Colonic mucosa (tissue), 4 donors: ENCODE results near the gene GFY. TPM values are rescaled to one million over a fixed set of nuclear protein-coding genes. Genes with fewer than 3 reads are reported as not detected.
"Not testable (repeated sequence)": the region's sequence is repeated elsewhere in the genome, so short reads cannot be mapped to it uniquely, and the experiment has no call there.

Experiments used
- DNase-seq: peaks from one replicate; pipeline ENCODE4 v3.0.0-alpha.2; 2020
- H3K27ac ChIP-seq: fragments of 200-600 bp; one replicate; pipeline ENCODE4 v1.8.0; 2021
- H3K27me3 ChIP-seq: fragments of 200-600 bp; one replicate; pipeline ENCODE4 v1.8.0; 2021
- H3K36me3 ChIP-seq: fragments of 200-600 bp; one replicate; pipeline ENCODE4 v1.8.0; 2021
- H3K4me1 ChIP-seq: fragments of 200-600 bp; one replicate; pipeline ENCODE4 v1.8.0; 2021; ENCODE audit warnings: mild to moderate bottlenecking
- H3K4me3 ChIP-seq: fragments of 200-600 bp; one replicate; pipeline ENCODE4 v1.8.0; 2021
- H3K9ac ChIP-seq, 2 donors: one replicate each; pipeline ENCODE4 v1.7.0; 2013; ENCODE audit warnings: control low read depth in 2 of 2, low read depth in 2 of 2, low read length in 2 of 2
- H3K9me3 ChIP-seq: fragments of 200-600 bp; one replicate; pipeline ENCODE4 v1.8.0; 2021
- intact Hi-C: fragments of 100-400 bp; cut with DNase I; formaldehyde crosslinking; loops from one replicate; pipeline ENCODE4 v1.14.1; 2022
- total RNA-seq, 2 donors: library from RNA; stranded (reverse); fragmentation: NEBNext Ultra II Directional in 1 of 2; extraction: Animal tissue kit (Norgen Biotek cat#: 25700) in 1 of 2; gene quantifications; one replicate each; pipeline ENCODE4 v1.2.1, GENCODE V29; 2021
- TF ChIP-seq, protein P1 (sequence below): fragments of 200-600 bp; IDR thresholded peaks from one replicate; pipeline ENCODE4 v1.8.0; 2022; ENCODE audit warnings: antibody characterized with exemption, mild to moderate bottlenecking
- donor health status: healthy.
- donor health status: DM: no; HTN: no; CAD: no.
- donor health status: DM: no; HTN: no; CAD: no.

The GFY gene
- total RNA-seq, 2 donors from 2014 or later: not detected

DNA sequence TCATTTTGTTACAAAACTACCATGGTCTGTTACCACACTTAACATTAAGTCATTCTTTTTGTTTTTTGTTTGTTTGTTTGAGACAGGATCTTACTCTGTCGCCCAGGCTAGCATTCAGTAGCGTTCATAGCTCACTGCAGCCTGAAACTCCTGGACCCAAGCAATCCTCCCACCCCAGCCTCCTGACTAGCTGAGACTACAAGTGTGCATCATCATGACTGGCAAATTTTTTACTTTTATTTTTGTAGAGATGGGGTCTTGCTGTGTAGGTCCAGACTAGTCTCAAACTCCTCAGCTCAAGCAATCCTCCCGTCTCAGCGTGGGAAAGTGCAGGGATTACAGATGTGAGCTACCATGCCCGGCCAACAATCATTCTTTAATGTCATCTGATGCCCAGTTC, 31.1 kb downstream of the GFY start:
- Histone ChIP-seq H3K9me3 (no peaks in the 10 kb centered on the region), H3K27me3 (no peaks in the 10 kb centered on the region), H3K4me1 (peaks cover 5% of the 10 kb centered on the region), H3K4me3 (no peak overlapping the region), H3K36me3 (no peaks in the 10 kb centered on the region), H3K9ac (no peak overlapping the region), H3K27ac (peak overlapping the region; percentile 18)
- intact Hi-C loops: no loop called here
- TF ChIP-seq, protein P1, sequence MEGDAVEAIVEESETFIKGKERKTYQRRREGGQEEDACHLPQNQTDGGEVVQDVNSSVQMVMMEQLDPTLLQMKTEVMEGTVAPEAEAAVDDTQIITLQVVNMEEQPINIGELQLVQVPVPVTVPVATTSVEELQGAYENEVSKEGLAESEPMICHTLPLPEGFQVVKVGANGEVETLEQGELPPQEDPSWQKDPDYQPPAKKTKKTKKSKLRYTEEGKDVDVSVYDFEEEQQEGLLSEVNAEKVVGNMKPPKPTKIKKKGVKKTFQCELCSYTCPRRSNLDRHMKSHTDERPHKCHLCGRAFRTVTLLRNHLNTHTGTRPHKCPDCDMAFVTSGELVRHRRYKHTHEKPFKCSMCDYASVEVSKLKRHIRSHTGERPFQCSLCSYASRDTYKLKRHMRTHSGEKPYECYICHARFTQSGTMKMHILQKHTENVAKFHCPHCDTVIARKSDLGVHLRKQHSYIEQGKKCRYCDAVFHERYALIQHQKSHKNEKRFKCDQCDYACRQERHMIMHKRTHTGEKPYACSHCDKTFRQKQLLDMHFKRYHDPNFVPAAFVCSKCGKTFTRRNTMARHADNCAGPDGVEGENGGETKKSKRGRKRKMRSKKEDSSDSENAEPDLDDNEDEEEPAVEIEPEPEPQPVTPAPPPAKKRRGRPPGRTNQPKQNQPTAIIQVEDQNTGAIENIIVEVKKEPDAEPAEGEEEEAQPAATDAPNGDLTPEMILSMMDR: no peak
- DNase-seq: no peak

DNA sequence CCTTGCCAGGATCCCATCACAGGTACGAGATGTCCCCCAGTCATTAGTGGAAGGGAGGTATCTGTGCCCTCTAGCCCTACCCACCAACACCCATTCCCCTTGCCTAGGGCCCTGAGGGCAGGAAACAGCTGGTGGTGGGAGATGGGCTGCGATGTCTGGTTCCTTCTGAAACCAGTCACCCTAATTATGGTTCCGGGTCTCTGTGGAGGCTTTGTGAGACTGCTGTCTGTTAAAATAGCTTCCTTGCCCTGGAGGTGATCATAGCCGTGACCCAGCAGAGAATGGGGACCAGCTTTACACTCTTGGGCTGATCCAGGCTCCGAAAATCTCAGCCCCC, 33.3 kb downstream of the GFY start:
- Histone ChIP-seq H3K27ac (peak overlapping the region; percentile 44), H3K9me3 (no peaks in the 10 kb centered on the region), H3K4me3 (no peak overlapping the region), H3K27me3 (no peaks in the 10 kb centered on the region), H3K4me1 (peaks cover 5% of the 10 kb centered on the region), H3K36me3 (no peaks in the 10 kb centered on the region), H3K9ac (peak overlapping the region; percentile 14 to 58)
- TF ChIP-seq, protein P1: no peak
- DNase-seq: no peak
- intact Hi-C loops: no loop called here

DNA sequence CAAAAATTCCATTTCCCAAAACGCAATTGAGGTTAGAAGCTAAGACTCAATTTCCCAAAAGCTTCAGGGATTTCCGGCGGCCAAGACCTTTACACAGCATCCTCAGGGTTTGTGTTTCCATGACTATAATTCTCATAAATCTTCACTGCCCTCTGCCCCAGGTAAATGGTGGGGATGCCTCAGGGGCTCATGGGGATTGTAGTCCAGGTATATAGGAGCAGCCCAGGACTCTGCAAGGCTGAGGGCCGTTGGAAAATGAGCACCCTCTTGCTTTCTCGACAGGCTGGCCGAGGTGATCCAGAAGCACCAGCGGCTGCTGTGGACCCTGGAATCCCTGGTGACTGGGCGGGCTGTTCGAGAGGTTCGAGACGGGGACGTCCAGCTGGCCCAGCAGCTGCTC, 34.2 kb downstream of the GFY start:
- Histone ChIP-seq H3K27me3 (no peaks in the 10 kb centered on the region), H3K4me1 (peaks cover under 1% of the 10 kb centered on the region), H3K9ac (no peak overlapping the region), H3K36me3 (no peaks in the 10 kb centered on the region), H3K27ac (no peak overlapping the region), H3K9me3 (no peaks in the 10 kb centered on the region), H3K4me3 (no peak overlapping the region)
- intact Hi-C loops: no loop called here
- DNase-seq: no peak
- TF ChIP-seq, protein P1: no peak

DNA sequence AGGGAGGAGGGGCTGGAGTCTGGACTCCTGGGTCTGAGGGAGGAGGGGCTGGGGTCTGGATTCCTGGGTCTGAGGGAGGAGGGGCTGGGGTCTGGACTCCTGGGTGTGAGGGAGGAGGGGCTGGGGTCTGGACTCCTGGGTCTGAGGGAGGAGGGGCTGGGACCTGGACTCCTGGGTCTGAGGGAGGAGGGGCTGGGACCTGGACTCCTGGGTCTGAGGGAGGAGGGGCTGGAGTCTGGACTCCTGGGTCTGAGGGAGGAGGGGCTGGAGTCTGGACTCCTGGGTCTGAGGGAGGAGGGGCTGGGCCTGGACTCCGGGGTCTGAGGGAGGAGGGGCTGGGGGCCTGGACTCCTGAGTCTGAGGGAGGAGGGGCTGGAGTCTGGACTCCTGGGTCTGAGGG, 35.9 kb downstream of the GFY start:
- H3K27me3 ChIP-seq, H3K9ac ChIP-seq, H3K4me3 ChIP-seq, H3K9me3 ChIP-seq, intact Hi-C loops, DNase-seq, H3K36me3 ChIP-seq, H3K4me1 ChIP-seq, H3K27ac ChIP-seq: not testable (repeated sequence)

DNA sequence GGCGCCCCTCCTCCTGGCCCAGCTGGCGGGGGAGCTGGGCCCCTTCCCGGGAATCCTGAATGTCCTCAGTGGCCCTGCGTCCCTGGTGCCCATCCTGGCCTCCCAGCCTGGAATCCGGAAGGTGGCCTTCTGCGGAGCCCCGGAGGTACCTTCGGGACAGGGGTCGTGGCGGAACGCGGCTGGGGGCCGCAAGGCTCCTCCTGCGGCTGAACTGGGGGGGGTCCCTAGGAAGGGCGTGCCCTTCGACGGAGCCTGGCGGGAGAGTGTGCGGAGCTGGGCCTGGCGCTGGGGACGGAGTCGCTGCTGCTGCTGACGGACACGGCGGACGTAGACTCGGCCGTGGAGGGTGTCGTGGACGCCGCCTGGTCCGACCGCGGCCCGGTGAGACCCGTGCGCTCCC, 36.5 kb downstream of the GFY start:
- H3K4me3 ChIP-seq: no peak overlapping the region
- no peak overlapping the region for H3K9ac ChIP-seq
- DNase-seq: no peak
- intact Hi-C loops: no loop called here
- no peaks in the 10 kb centered on the region for H3K27me3 ChIP-seq
- no peaks in the 10 kb centered on the region for H3K36me3 ChIP-seq
- TF ChIP-seq, protein P1: no peak
- H3K9me3 ChIP-seq: no peaks in the 10 kb centered on the region
- H3K27ac ChIP-seq: no peak overlapping the region
- H3K4me1 ChIP-seq: no peaks in the 10 kb centered on the region

DNA sequence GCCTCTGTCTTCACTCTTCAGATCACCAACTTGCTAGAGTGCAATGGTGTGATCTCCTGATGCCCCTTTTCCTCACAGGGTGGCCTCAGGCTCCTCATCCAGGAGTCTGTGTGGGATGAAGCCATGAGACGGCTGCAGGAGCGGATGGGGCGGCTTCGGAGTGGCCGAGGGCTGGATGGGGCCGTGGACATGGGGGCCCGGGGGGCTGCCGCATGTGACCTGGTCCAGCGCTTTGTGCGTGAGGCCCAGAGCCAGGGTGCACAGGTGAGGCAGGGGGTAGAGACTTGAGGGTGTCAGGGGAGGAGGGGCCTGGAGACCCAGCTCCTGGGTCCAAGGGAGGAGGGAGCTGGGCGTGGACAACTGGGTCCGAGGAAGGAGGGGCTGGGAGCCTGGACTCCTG, 37.3 kb downstream of the GFY start:
- Histone ChIP-seq H3K36me3 (no peaks in the 10 kb centered on the region), H3K27me3 (no peaks in the 10 kb centered on the region), H3K4me1 (no peaks in the 10 kb centered on the region), H3K27ac (no peak overlapping the region), H3K4me3 (no peak overlapping the region), H3K9me3 (no peaks in the 10 kb centered on the region), H3K9ac (no peak overlapping the region)
- DNase-seq: no peak
- TF ChIP-seq, protein P1: no peak
- intact Hi-C loops: no loop called here
